Naive thymus-derived CD8-positive, alpha-beta T cell (primary cell): ENCODE data around the gene GPR162. TPM values are rescaled to one million over a fixed set of nuclear protein-coding genes. Genes with fewer than 3 reads are reported as not detected.
"Not testable (repeated sequence)": the region's sequence is repeated elsewhere in the genome, so short reads cannot be mapped to it uniquely, and the experiment has no call there.

Experiments used
- ATAC-seq, 2 donors: fragments of 150-1000 bp; cut with Tn5 transposase in 1 of 2; sonication (Bioruptor Pico), chemical (Tn5 transposase) in 1 of 2; 1 replicate in 1 of 2; 2 replicates in 1 of 2; pipeline ENCODE4 v1.10.0; 2021; ENCODE audit warnings: mild to moderate bottlenecking in 2 of 2, moderate library complexity in 2 of 2
- POLR2A ChIA-PET: fragments of 350-600 bp; sonication (Branson Sonifier 250); formaldehyde crosslinking; loops from one replicate; lab custom pipeline; 2021; ENCODE audit warnings: antibody characterized with exemption; lab: Charles Lee
- DNase-seq, 10 donors: peaks; one replicate each; pipeline versions ENCODE4 v3.0.0 to v3.0.0-alpha.2; 2020 to 2022
- H3K27ac Mint-ChIP-seq, 10 donors: one replicate each; pipeline ENCODE4 v1.8.0; 2020 to 2022; ENCODE audit warnings: mild to moderate bottlenecking in 10 of 10, mixed read lengths in 10 of 10, moderate library complexity in 4 of 10, inconsistent platforms in 1 of 10
- H3K27me3 Mint-ChIP-seq, 5 donors: one replicate each; pipeline ENCODE4 v1.8.0; 2021 to 2022; ENCODE audit warnings: mixed read lengths in 5 of 5
- H3K36me3 Mint-ChIP-seq, 3 donors: one replicate each; pipeline ENCODE4 v1.8.0; 2020 to 2022; ENCODE audit warnings: mixed read lengths in 3 of 3, mild to moderate bottlenecking in 2 of 3, inconsistent platforms in 1 of 3
- H3K4me1 Mint-ChIP-seq, 4 donors: one replicate each; pipeline ENCODE4 v1.8.0; 2021 to 2022; ENCODE audit warnings: mixed read lengths in 4 of 4
- H3K4me3 Mint-ChIP-seq, 10 donors: one replicate each; pipeline ENCODE4 v1.8.0; 2020 to 2022; ENCODE audit warnings: mild to moderate bottlenecking in 10 of 10, mixed read lengths in 10 of 10, moderate library complexity in 6 of 10, inconsistent platforms in 1 of 10
- H3K9me3 Mint-ChIP-seq, 9 donors: one replicate each; pipeline ENCODE4 v1.8.0; 2020 to 2022; ENCODE audit warnings: mixed read lengths in 9 of 9, mild to moderate bottlenecking in 3 of 9, inconsistent platforms in 1 of 9, moderate library complexity in 1 of 9
- polyA plus RNA-seq, 3 donors: library from polyadenylated mRNA; unstranded; fragments of 300-500 nt; fragmentation: Illumina TruSeq; gene quantifications; one replicate each; pipeline ENCODE4 v1.2.3, GENCODE V29; 2021
- total RNA-seq, 8 experiments: library from RNA in 2 of 8; stranded (reverse) in 2 of 8; gene quantifications; one replicate each; pipeline ENCODE4 v1.2.3 and lab custom pipeline; 2021 to 2026

Gene GPR162
- total and polyA plus RNA-seq, 5 experiments from 2014 or later = not detected

DNA sequence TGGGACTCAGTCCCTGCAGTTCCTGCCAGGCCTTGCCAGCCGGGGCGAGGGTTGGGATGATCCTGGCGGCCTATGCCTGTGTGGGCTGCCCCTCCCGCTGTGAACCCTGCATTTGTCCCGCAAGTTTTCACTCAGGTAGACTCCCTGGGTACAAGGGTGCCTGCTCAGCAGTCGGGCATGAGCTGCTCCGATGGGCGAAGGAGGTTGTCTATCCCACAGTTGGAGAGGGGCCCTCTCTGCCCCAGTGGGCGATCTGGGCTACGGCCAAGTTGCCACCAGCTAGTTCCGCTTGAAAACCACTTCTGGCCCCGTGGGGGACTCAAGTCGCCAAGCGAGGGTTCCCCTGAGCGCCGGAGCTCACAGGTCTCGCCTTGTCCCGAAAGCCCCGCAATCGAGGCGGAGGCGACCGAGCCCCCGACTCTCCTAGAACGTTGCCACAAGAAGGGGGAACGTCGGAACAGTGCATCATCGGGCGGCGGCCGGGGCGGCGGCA is 45.3 kb downstream of the GPR162 start:
- H3K36me3 Mint-ChIP-seq = peaks cover 4 to 45% (median 6%) of the 10 kb centered on the region in 3 donors
- peak overlapping the region; percentile 83 to 95 (median 88) for H3K4me3 Mint-ChIP-seq
- POLR2A ChIA-PET = interaction anchor here (0.6 to 7.2 kb wide), 19 partner anchors 8 to 242 kb away, joined by 3 to 119 read pairs (median 5); partner anchors contain the start of genes C12orf57, C1RL, CDCA3 and EMG1
- DNase-seq (peak in 1 of 10 donors; percentile 69), ATAC-seq (peak in 1 of 2 donors; percentile 15)
- H3K9me3 Mint-ChIP-seq = no peaks in the 10 kb centered on the region
- peak overlapping the region; percentile 57 to 96 (median 88) for H3K27ac Mint-ChIP-seq
- peaks cover 29 to 57% (median 45%) of the 10 kb centered on the region in 4 donors for H3K4me1 Mint-ChIP-seq
- H3K27me3 Mint-ChIP-seq = no peaks in the 10 kb centered on the region

DNA sequence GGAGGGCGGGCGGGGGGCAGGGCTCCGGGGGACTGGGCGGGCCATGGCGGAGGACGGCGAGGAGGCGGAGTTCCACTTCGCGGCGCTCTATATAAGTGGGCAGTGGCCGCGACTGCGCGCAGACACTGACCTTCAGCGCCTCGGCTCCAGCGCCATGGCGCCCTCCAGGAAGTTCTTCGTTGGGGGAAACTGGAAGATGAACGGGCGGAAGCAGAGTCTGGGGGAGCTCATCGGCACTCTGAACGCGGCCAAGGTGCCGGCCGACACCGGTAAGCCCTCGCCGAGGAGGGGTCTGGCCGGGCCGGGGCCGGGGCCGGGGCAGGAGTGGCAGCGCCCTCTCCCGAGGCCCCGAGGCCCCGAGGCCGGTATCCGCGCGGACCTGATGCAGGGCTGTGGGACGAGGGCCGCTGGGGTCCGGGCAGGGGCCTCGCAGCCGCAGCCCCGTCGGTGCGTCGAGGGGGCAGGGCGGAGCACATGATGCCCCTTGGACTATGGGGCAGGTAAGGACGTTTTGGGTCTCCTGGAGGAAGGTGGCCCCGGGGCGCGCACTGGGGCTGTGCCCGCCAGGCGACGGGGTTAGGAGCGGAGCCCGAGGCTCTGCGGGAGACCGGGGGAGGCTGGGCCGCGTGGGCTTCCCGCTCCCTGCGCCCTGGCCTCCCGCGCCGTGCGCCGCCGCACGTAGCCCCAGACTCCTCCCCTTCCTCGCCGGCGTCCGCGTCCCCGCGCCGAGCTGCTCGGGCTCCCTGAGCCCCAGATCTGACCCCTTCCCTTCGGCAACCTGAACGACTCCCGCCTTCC is 46.0 kb downstream of the GPR162 start, which contains the start of gene TPI1:
Gene TPI1, plus strand, starts transcription at position 119 of the 798 bp plus-strand sequence. Its CDS starts 36 bp downstream, at position 155.
- H3K9me3 Mint-ChIP-seq = no peaks in the 10 kb centered on the region
- DNase-seq (peak in 9 of 10 donors; percentile 38 to 87 (median 60)), ATAC-seq (peak; percentile 70 to 72)
- H3K27me3 Mint-ChIP-seq = no peaks in the 10 kb centered on the region
- peaks cover 0 to 40% (median 2%) of the 10 kb centered on the region in 3 donors for H3K36me3 Mint-ChIP-seq
- peak within 1 kb of the TSS; percentile 84 to 95 (median 88) for H3K4me3 Mint-ChIP-seq
- H3K27ac Mint-ChIP-seq = peak within 1 kb of the TSS; percentile 84 to 96 (median 89)
- peaks cover 33 to 62% (median 52%) of the 10 kb centered on the region in 4 donors for H3K4me1 Mint-ChIP-seq
- POLR2A ChIA-PET = interaction anchor here (0.6 to 7.2 kb wide), 21 partner anchors 9 to 241 kb away, joined by 3 to 119 read pairs (median 4); partner anchors contain the start of genes C12orf57, C1RL, CDCA3 and EMG1

DNA sequence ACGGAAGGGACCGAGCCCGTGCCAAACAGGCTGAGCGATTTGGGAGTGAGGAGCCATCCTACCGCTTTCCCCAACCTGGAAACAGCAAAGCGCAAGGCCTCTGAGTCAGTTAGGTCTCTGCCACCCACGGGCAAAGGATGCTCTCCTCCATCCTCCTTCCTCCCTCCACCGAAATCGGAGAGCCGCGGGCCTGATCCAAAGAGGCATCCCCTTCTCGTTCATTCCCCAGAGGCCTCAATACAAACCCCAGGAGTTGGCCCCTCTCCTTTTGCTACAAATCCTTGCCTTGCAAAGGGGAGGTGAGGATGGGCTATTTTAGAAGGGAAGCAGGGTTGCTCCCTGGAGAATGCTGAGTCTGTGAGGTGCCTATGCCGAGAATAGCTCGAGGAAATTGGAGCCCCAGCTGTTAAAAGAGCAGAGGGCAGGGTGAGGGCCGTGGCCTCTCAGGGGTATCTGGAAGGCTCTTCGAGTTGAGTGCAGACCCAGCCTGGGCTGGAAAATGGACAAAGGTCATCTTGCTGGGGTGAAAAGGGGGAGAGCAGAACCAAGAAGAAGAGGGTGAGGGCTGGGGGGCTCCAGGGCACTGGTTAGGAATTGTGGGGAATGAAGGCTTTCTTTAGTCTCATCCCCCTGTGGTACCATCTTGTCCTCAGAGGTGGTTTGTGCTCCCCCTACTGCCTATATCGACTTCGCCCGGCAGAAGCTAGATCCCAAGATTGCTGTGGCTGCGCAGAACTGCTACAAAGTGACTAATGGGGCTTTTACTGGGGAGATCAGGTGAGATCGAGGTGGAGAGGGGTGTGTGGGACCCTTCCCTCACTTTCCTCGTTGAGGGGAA is 46.8 kb downstream of the GPR162 start:
- ATAC-seq (no peak), DNase-seq (peak in 2 of 10 donors; percentile 3 to 7)
- H3K4me1 Mint-ChIP-seq = peaks cover 35 to 62% (median 54%) of the 10 kb centered on the region in 4 donors
- H3K27me3 Mint-ChIP-seq = no peaks in the 10 kb centered on the region
- H3K36me3 Mint-ChIP-seq = peaks cover 0 to 32% (median 2%) of the 10 kb centered on the region in 3 donors
- POLR2A ChIA-PET = interaction anchor here (0.6 to 7.2 kb wide), 12 partner anchors 15 to 241 kb away, joined by 3 to 119 read pairs (median 8); partner anchors contain the start of genes C12orf57, C1RL, CDCA3 and RNU7-1
- peak overlapping the region; percentile 67 to 94 (median 87) for H3K27ac Mint-ChIP-seq
- no peaks in the 10 kb centered on the region for H3K9me3 Mint-ChIP-seq
- H3K4me3 Mint-ChIP-seq = peak overlapping the region; percentile 84 to 92 (median 88)

- peak overlapping the region; percentile 84 to 92 (median 88) for H3K4me3 Mint-ChIP-seq
- peak overlapping the region; percentile 67 to 92 (median 86) for H3K27ac Mint-ChIP-seq
- no peaks in the 10 kb centered on the region for H3K9me3 Mint-ChIP-seq
- peak; percentile 4 to 13 for ATAC-seq
- peaks cover 35 to 67% (median 60%) of the 10 kb centered on the region in 4 donors for H3K4me1 Mint-ChIP-seq
- DNase-seq = peak; percentile 67 to 91 (median 84)
- H3K36me3 Mint-ChIP-seq = peaks cover 0 to 29% (median under 1%) of the 10 kb centered on the region in 3 donors
- POLR2A ChIA-PET = interaction anchor here (0.7 to 7.2 kb wide), 14 partner anchors 11 to 243 kb away, joined by 3 to 119 read pairs (median 4); partner anchors contain the start of genes C12orf57, C1RL, CDCA3 and ENO2
- no peaks in the 10 kb centered on the region for H3K27me3 Mint-ChIP-seq
Observed at GRCh38 chr12:6869049-6870021, 47.7 kb downstream of the GPR162 start.

DNA sequence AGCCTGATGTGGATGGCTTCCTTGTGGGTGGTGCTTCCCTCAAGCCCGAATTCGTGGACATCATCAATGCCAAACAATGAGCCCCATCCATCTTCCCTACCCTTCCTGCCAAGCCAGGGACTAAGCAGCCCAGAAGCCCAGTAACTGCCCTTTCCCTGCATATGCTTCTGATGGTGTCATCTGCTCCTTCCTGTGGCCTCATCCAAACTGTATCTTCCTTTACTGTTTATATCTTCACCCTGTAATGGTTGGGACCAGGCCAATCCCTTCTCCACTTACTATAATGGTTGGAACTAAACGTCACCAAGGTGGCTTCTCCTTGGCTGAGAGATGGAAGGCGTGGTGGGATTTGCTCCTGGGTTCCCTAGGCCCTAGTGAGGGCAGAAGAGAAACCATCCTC is 48.7 kb downstream of the GPR162 start:
- H3K27ac Mint-ChIP-seq = peak overlapping the region in 5 of 10 donors; percentile 17 to 74 (median 63)
- not testable (repeated sequence) for H3K9me3 Mint-ChIP-seq

DNA sequence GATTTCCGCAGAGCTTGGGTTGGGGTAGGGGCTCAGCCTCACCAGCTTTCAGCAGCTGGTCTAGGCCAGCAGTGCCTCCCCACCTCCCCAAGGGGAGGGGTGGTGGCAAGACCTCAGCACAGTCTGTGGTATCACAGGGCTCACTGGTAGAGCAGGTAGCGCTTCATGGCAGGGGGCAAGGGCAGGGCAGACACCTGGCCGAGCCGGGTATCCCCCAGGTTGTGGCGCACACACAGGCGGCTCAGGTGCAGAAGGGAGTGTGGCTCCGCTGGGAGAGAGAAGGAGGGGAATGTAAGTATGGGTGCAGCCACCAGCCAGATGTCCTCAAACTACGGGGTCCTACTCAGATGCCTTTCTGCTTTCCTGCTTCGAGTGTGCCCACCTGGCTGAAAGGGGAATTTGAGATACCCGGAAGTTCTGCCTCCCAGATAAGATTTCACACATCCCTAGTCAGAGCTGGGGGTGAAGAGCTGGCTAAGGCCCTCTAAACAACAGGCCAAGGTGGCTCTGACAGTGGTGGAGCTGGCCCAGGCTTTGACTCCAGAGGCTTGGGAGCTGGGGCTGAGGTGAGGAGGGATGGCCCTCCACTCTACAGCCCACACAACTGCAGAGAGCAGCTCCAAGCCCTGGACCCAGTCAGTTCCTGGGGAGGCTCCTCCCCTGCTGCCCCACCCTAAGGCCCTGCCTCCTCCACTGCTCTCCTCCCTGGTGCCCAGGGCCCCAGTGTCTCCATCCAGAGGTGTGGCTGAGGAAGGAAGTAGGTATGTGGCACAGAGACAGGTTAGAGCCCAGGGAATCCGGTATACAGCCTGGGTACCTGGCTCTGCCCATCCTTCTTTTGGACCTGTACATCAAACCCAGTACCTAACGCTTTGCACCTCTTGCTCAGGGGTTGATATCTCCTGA is 49.7 kb downstream of the GPR162 start:
- peaks cover 0 to 22% (median 0%) of the 10 kb centered on the region in 3 donors for H3K36me3 Mint-ChIP-seq

More for the DNA sequence above, 48.7 kb downstream of the GPR162 start:
- DNase-seq, H3K27me3 Mint-ChIP-seq, ATAC-seq: not testable (repeated sequence)
- POLR2A ChIA-PET = interaction anchor here (0.7 to 4.8 kb wide), 9 partner anchors 11 to 90 kb away, joined by 3 to 74 read pairs (median 5); partner anchors contain the start of genes C12orf57, CDCA3, P3H3 and RNU7-1
- H3K4me1 Mint-ChIP-seq = peaks cover 37 to 68% (median 60%) of the 10 kb centered on the region in 4 donors
- peak overlapping the region in 8 of 10 donors; percentile 28 to 72 (median 48) for H3K4me3 Mint-ChIP-seq
- H3K36me3 Mint-ChIP-seq = peaks cover 0 to 21% (median 0%) of the 10 kb centered on the region in 3 donors

GRCh38 chr12:6872073-6873048 is 50.7 kb downstream of the GPR162 start:
- Mint-ChIP-seq H3K27me3 (no peaks in the 10 kb centered on the region), H3K4me1 (peaks cover 41 to 58% (median 54%) of the 10 kb centered on the region in 4 donors), H3K4me3 (peak overlapping the region; percentile 84 to 97 (median 90)), H3K27ac (peak overlapping the region; percentile 57 to 95 (median 90)), H3K36me3 (peaks cover 0 to 25% (median 0%) of the 10 kb centered on the region in 3 donors), H3K9me3 (no peaks in the 10 kb centered on the region)
- peak; percentile 43 to 48 for ATAC-seq
- POLR2A ChIA-PET = interaction anchor here (0.6 to 5.1 kb wide), 37 partner anchors 8 to 379 kb away, joined by 3 to 88 read pairs (median 7); partner anchors contain the start of genes C12orf57, CDCA3, COPS7A and ENO2
- DNase-seq = peak; percentile 70 to 88 (median 84)

More for the DNA sequence above, 49.7 kb downstream of the GPR162 start:
- Mint-ChIP-seq H3K27ac (peak overlapping the region; percentile 53 to 95 (median 90)), H3K9me3 (no peaks in the 10 kb centered on the region), H3K4me3 (peak overlapping the region; percentile 84 to 97 (median 90)), H3K4me1 (peaks cover 37 to 65% (median 58%) of the 10 kb centered on the region in 4 donors), H3K27me3 (no peaks in the 10 kb centered on the region)
- ATAC-seq = no peak
- POLR2A ChIA-PET = interaction anchor here (0.8 to 5.1 kb wide), 13 partner anchors 19 to 236 kb away, joined by 3 to 88 read pairs (median 27); partner anchors contain the start of genes C12orf57, CDCA3, ENO2 and P3H3
- DNase-seq = peak in 2 of 10 donors; percentile 6 to 61

DNA sequence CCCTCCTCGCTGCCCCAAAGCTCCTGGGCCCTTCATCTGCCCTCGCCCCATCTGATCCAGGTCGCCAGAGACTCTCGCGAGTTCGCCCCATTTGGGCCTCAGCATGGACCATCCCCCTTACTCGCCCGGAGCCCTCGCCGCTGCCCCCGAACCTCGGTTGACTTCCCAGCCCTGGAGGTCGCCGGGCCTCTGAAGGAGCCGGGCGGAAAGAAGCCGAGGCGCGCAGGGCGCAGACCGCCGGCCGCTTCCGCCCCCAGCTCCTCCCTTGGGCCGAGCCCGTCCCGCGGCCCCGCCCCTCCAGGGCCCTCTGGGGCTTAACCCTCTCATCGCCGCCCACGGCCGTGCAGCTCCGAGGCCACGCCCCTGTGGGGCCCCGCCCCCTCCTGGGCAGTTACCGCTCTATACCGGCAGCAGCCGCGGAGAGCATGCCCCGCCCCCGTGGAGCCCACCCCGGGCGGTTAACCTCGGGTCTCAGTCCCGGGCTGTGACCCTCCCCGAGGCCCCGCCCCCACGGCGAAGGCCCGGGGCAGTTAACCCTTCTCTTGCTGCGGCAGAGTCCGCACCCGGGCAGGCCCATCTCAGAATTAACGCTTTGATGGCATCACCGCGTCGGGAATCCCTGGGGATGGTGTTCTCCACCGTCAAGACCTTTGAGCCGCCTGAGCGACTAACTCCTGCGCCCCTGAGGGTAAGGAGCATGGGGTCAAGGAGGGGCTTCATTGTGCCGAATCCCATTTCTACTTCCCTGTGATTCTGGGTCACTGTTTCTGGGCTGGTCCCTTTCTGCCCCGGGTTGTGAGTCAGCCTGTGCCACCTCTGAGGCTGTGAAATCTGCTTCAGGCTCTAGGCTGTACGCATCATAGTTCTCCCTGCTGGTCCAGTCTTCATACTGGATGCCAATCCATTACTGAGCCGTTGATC is 51.7 kb downstream of the GPR162 start, which contains the start of gene SPSB2:
Gene SPSB2, minus strand, starts transcription at position 210 of the 921 bp plus-strand sequence. CDS start 402 bp downstream, outside the sequence.
- H3K27me3 Mint-ChIP-seq = no peaks in the 10 kb centered on the region
- peak within 1 kb of the TSS; percentile 84 to 97 (median 90) for H3K4me3 Mint-ChIP-seq
- H3K27ac Mint-ChIP-seq = peak within 1 kb of the TSS; percentile 80 to 95 (median 90)
- peaks cover 37 to 53% (median 49%) of the 10 kb centered on the region in 4 donors for H3K4me1 Mint-ChIP-seq
- ATAC-seq (peak; percentile 77 to 90), DNase-seq (peak; percentile 95 to 100 (median 98))
- H3K36me3 Mint-ChIP-seq = peaks cover 0 to 26% (median 0%) of the 10 kb centered on the region in 3 donors
- H3K9me3 Mint-ChIP-seq = no peaks in the 10 kb centered on the region
- POLR2A ChIA-PET = interaction anchor here (0.6 to 5.1 kb wide), 37 partner anchors 7 to 380 kb away, joined by 3 to 88 read pairs (median 7); partner anchors contain the start of genes C12orf57, CDCA3, COPS7A and ENO2
